22Rv1 (cell line): ENCODE results near the gene LGALS14.

ENCODE experiments used
- H3K27ac ChIP-seq: fragments of 450-650 bp; 2 replicates; pipeline ENCODE4 v1.5.1; 2017
- ZFX ChIP-seq: fragments of 450-650 bp; IDR thresholded peaks from 2 replicates; pipeline ENCODE4 v1.6.1; 2017; ENCODE audit warnings: antibody characterized with exemption, borderline replicate concordance
- TF ChIP-seq, protein P1 (sequence below): fragments of 450-650 bp; IDR thresholded peaks from 2 replicates; pipeline ENCODE4 v1.5.1; 2017; ENCODE audit warnings: mild to moderate bottlenecking

The LGALS14 gene

DNA sequence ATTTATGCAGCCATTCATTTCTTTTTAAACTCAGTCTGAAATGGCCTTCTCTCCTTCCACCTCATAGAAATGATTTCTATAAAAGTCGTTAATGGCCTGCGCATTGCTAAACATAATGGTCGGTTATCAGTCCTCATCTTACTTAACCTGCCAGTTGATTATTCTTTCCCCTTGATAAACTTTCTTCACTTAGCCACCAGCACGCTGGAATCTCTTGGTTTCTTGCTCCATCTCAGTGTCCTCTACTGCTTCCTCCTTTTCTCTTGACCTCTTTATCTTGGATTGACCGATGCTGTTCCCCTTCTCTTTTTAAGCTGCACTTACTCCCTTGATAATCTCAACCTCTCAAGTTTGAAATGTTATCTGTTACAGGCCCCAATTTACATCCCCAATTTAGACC, 45.7 kb downstream of the LGALS14 start:
- TF ChIP-seq, protein P1, sequence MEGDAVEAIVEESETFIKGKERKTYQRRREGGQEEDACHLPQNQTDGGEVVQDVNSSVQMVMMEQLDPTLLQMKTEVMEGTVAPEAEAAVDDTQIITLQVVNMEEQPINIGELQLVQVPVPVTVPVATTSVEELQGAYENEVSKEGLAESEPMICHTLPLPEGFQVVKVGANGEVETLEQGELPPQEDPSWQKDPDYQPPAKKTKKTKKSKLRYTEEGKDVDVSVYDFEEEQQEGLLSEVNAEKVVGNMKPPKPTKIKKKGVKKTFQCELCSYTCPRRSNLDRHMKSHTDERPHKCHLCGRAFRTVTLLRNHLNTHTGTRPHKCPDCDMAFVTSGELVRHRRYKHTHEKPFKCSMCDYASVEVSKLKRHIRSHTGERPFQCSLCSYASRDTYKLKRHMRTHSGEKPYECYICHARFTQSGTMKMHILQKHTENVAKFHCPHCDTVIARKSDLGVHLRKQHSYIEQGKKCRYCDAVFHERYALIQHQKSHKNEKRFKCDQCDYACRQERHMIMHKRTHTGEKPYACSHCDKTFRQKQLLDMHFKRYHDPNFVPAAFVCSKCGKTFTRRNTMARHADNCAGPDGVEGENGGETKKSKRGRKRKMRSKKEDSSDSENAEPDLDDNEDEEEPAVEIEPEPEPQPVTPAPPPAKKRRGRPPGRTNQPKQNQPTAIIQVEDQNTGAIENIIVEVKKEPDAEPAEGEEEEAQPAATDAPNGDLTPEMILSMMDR: no peak
- TF ChIP-seq ZFX: no peak
- H3K27ac ChIP-seq: no peak overlapping the region

- TF ChIP-seq, protein P1: no peak
- TF ChIP-seq ZFX: no peak
- H3K27ac ChIP-seq: no peak overlapping the region
These were observed 48.1 kb downstream of the LGALS14 start for GRCh38 chr19:39752390-39752789.

- no peak overlapping the region for H3K27ac ChIP-seq
- no peak for TF ChIP-seq ZFX
- TF ChIP-seq, protein P1: no peak
These were observed 48.5 kb downstream of the LGALS14 start for GRCh38 chr19:39752795-39753194.

DNA sequence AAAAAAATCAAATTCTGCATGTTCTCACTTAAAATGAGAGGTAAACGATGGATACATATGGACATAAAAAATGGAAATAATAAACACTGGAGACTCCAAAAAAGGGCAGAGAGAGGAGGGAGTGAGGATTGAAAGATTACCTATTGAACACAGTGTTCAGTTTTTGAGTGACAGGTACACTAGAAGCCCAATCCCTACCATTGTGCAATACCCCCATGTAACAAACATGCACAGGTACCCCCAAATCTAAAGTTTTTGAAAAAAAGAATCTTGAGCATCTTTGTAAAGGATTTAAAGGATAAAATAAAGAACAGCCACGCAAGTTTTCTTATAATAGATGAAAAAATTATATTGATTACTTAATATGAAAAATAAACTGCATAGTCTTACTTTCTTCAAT, 50.3 kb downstream of the LGALS14 start:
- no peak overlapping the region for H3K27ac ChIP-seq
- TF ChIP-seq, protein P1: no peak
- TF ChIP-seq ZFX: no peak

GRCh38 chr19:39754971-39755370, 50.7 kb downstream of the LGALS14 start:
- no peak for TF ChIP-seq ZFX
- TF ChIP-seq, protein P1: no peak
- no peak overlapping the region for H3K27ac ChIP-seq
